BJ (cell line): ENCODE measurements around the gene SLC13A3. TPM values are rescaled to one million over a fixed set of nuclear protein-coding genes. Genes with fewer than 3 reads are reported as not detected.

Source experiments
- CTCF ChIA-PET: fragments of 350-600 bp; formaldehyde crosslinking; extraction: SDS; loops from one replicate; lab custom pipeline; 2021; ENCODE audit warnings: antibody characterized with exemption, inconsistent platforms; lab: Yijun Ruan, JAX
- POLR2A ChIA-PET: fragments of 300-600 bp; sonication (Branson Sonifier 250); formaldehyde crosslinking; extraction: SDS; loops from one replicate; lab custom pipeline; 2021; ENCODE audit warnings: antibody characterized with exemption; lab: Charles Lee
- DNase-seq: peaks from one replicate; pipeline ENCODE4 v3.0.0-alpha.2; 2011; ENCODE audit warnings: low read depth
- H3K27me3 ChIP-seq: 2 replicates; pipeline ENCODE4 v1.6.0; 2011; ENCODE audit warnings: low read length; ENCODE audit not compliant: control insufficient read depth, insufficient read depth
- H3K36me3 ChIP-seq: 2 replicates; pipeline ENCODE4 v1.5.1; 2011; ENCODE audit warnings: low read length; ENCODE audit not compliant: control insufficient read depth, insufficient read depth
- H3K4me3 ChIP-seq: 2 replicates; pipeline ENCODE4 v1.5.1; 2011; ENCODE audit warnings: low read depth, mild to moderate bottlenecking, control low read depth, low read length
- CTCF ChIP-seq: IDR thresholded peaks from 2 replicates; pipeline ENCODE4 v1.5.1; 2011; ENCODE audit warnings: low read depth, mild to moderate bottlenecking, control low read depth, inconsistent platforms, low read length, moderate library complexity; ENCODE audit not compliant: insufficient read depth
- polyA plus RNA-seq: library from polyadenylated mRNA; depleted of rRNA; stranded (reverse); fragments of >200 nt; gene quantifications from 2 replicates; pipeline ENCODE4 v1.2.3, GENCODE V29; 2011

The SLC13A3 gene
- polyA plus RNA-seq, 1 experiment, result 3.5 TPM

GRCh38 chr20:46580613-46581205 is 70.5 kb downstream of the SLC13A3 start:
- CTCF ChIA-PET, result no interaction called here
- no peak for TF ChIP-seq CTCF
- no peak overlapping the region for H3K4me3 ChIP-seq
- H3K27me3 ChIP-seq, result no peaks in the 10 kb centered on the region
- no peak for DNase-seq
- no peaks in the 10 kb centered on the region for H3K36me3 ChIP-seq
- POLR2A ChIA-PET, result no interaction called here

GRCh38 chr20:46578745-46579144 is 72.5 kb downstream of the SLC13A3 start:
- Histone ChIP-seq H3K27me3 (no peaks in the 10 kb centered on the region), H3K36me3 (no peaks in the 10 kb centered on the region), H3K4me3 (no peak overlapping the region)
- POLR2A ChIA-PET, result no interaction called here
- no peak for DNase-seq
- TF ChIP-seq CTCF, result no peak
- CTCF ChIA-PET, result no interaction called here

GRCh38 chr20:46576774-46577395 is 74.4 kb downstream of the SLC13A3 start:
- POLR2A ChIA-PET, result no interaction called here
- CTCF ChIA-PET, result interaction anchor here (1.1 kb wide), 1 partner anchor 8 kb away, joined by 3 read pairs; no protein-coding TSS in a partner anchor
- H3K27me3 ChIP-seq, result no peaks in the 10 kb centered on the region
- no peak for DNase-seq
- no peak overlapping the region for H3K4me3 ChIP-seq
- no peaks in the 10 kb centered on the region for H3K36me3 ChIP-seq
- TF ChIP-seq CTCF, result no peak

GRCh38 chr20:46575937-46576461 is 75.3 kb downstream of the SLC13A3 start:
- no peaks in the 10 kb centered on the region for H3K36me3 ChIP-seq
- POLR2A ChIA-PET, result no interaction called here
- no peak for TF ChIP-seq CTCF
- no peak overlapping the region for H3K4me3 ChIP-seq
- DNase-seq, result no peak
- H3K27me3 ChIP-seq, result no peaks in the 10 kb centered on the region
- CTCF ChIA-PET, result interaction anchor here (5.0 kb wide), 1 partner anchor 14 kb away, joined by 26 read pairs; no protein-coding TSS in a partner anchor

GRCh38 chr20:46575394-46575793 is 75.9 kb downstream of the SLC13A3 start:
- DNase-seq, result no peak
- Histone ChIP-seq H3K27me3 (no peaks in the 10 kb centered on the region), H3K36me3 (no peaks in the 10 kb centered on the region), H3K4me3 (no peak overlapping the region)
- TF ChIP-seq CTCF, result no peak
- ChIA-PET CTCF (interaction anchor here (1.5 to 5.0 kb wide), 2 partner anchors 11 to 14 kb away, joined by 3 to 26 read pairs; no protein-coding TSS in a partner anchor), POLR2A (no interaction called here)
